Stimulated activated CD4-positive, alpha-beta T cell treated with anti-CD3 and anti-CD28 coated beads, Interleukin-15, amount 100 ng/mL, for 48 hours (primary cell): ENCODE data around the gene ZNF37A.
"Not testable (repeated sequence)": the region's sequence is repeated elsewhere in the genome, so short reads cannot be mapped to it uniquely, and the experiment has no call there.

ENCODE experiments used
- DNase-seq, 2 donors: peaks; one replicate each; pipeline ENCODE4 v3.0.0-alpha.2; 2020; ENCODE audit warnings: low read depth in 2 of 2

The ZNF37A gene

DNA sequence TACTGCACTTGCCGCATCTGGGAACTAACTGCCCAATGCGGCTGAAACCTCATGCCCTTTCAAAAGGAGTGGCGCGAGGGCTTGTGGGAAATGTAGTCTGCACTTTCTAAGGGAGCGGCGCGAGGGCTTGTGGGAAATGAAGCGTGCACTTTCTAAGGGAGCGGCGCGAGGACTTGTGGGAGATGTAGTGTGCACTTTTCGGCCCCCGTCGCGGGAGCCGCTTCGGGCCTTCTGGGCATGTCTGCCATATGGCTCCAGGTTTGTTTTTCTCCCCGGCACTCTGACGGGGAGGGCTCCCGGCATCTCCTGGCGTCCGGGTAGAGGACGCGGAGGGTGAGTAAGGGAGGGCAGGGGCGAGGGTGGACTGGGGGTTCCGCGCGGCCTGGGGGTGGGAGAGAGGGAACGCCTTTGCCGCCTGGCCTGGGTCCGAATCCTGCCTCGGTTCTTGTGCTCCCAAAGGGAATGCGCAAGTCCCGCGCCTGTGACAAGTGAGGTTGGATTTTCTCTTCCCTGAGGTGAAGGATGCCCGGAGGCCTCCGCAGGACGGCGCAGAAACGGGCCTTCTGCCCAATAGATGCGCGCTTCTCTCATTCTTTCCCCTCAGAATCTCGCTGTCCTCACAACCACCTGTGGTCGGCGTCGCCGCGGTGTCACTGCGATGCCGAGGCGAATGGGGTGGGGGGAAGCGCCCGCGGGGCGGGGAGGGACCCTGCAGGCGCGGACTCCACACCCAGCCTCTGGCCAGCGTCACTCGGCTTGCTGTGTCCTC is at the start of gene ZNF37A:
Gene ZNF37A, plus strand, starts transcription at position 180 of the 769 bp plus-strand sequence. CDS start 2,281 bp downstream, outside the sequence.
- DNase-seq: peak; percentile 85 to 86

GRCh38 chr10:38045129-38045528 is 49.0 kb upstream of the ZNF37A start:
- DNase-seq: no peak

DNA sequence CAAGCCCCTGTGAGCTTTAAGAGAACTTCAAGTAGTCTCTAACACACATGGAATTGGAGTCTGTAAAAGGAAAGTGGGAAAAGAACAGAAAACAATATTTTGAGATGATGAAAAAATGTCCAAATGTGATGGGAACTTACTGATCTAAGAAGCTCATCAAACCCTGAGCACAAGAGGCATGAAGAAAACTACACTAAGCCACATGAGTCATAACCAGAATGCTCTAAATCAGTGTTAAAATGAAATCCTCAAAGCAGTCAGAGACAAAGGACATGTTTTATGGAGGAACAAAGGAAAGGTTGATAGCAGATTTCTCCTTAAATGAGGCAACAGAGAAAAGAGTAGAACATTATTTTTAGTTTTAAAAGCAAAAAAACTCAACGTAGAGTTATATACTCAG is 46.5 kb upstream of the ZNF37A start:
- DNase-seq: no peak

DNA sequence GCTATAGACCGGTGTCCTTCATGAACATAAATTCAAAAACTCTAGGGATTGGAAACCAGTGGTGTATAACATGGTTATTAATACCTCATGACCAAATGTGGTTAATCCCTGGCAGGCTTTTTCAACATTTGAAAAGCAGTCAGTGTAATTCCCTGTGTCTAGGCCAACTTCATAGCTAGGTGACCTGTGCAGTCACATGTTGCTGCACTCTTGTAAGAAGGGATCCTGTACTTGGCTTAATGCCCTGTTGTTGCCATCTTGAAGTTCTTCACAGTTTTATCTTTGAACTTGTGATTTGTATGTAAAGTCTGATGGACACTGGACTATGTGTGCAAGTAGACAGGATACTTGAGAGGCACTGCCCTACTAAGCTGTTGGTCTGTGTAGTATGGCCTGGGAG is 43.9 kb upstream of the ZNF37A start:
- DNase-seq: no peak

- no peak for DNase-seq
Measured at GRCh38 chr10:38054361-38054797, 39.8 kb upstream of the ZNF37A start.

DNA sequence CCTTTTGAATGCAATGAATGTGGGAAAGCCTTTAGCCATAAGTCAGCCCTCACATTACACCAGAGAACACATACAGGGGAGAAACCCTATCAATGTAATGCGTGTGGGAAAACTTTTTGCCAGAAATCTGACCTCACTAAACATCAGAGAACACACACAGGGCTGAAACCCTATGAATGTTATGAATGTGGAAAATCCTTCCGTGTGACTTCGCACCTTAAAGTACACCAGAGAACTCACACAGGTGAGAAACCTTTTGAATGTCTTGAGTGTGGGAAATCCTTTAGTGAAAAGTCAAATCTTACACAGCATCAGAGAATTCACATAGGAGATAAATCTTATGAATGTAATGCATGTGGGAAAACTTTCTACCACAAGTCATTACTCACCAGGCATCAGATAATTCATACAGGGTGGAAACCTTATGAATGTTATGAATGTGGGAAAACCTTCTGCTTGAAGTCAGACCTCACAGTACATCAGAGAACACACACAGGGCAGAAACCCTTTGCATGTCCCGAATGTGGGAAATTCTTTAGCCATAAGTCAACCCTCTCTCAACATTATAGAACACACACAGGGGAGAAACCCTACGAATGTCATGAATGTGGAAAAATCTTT is 38.8 kb upstream of the ZNF37A start:
- DNase-seq: not testable (repeated sequence)

DNA sequence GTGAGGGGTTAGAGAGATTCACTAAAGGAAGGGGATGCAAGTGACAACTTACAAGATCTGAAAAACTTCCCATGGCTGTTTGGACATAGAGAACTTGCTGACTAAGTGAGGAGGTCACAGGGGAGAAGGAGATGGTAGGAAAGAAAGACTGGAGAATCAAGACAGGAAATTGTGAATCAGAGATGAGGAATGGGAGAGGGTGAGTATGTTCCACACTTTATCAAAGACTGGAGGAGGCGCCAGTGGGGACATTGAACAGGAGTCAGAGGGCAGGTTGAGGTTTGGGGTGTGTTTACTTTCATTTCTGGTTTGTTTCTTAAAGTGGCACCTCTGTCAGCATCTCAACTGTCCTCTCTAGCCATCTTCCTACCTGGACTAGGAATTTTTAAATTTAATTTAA is 24.5 kb upstream of the ZNF37A start:
- DNase-seq: not testable (repeated sequence)

- no peak for DNase-seq
Measured at GRCh38 chr10:38070501-38070900, 23.6 kb upstream of the ZNF37A start.

DNA sequence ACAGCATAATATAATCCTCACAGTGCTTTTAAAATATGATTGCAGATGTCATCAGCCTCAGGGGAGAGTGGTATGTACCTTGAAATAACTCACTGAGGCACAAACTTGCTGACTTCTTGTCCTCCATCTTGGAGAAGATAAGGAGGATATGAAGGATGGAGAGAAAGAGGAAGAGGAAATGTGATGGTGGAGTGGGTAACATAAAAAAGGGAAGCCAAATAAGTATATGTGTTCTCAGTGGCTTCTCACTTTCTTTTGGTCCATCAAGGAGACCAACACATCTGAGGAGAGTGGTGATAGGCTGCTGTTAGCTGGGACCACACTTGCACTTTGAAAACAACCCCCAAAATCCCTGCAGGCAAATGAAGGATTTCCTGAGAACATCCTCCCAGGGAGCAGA is 21.6 kb upstream of the ZNF37A start:
- DNase-seq: no peak

DNA sequence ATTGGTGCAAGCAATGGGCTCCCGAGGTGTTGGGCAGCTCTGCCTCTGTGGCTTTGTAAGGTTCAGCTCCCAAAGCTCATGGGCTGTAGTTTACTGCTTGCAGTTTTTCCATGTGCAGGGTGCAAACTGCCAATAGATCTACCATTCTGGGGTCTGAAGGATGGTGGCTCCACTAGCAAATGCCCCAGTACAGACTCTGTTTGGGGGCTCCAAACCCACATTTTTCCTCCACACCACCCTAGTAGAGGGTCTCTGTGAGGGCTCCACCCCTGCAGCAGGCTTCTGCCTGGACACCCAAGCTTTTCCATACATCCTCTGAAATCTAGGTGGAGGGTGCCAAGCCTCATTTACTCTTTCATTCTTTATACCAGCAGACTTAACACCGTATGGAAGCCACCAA is 17.4 kb upstream of the ZNF37A start:
- no peak for DNase-seq

- DNase-seq: not testable (repeated sequence)
Measured at GRCh38 chr10:38093318-38093717, 819 bp upstream of the ZNF37A start.

DNA sequence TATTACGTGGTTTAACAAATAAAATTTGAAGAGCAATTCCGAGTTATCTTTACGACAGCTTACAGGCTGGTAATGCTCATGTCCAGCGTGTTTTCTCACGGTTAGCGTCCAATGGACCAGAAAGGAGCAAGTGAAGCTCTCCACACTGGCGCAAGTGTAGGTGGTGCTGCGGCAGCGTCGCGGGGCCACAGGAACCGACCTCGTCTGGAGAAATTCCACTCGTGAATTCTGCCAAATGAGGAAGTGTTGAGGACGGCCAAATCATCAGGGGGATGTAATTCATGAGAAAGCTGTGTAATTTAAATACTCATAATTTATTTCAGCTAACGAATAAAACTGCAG is 350 bp upstream of the ZNF37A start:
- DNase-seq: no peak

DNA sequence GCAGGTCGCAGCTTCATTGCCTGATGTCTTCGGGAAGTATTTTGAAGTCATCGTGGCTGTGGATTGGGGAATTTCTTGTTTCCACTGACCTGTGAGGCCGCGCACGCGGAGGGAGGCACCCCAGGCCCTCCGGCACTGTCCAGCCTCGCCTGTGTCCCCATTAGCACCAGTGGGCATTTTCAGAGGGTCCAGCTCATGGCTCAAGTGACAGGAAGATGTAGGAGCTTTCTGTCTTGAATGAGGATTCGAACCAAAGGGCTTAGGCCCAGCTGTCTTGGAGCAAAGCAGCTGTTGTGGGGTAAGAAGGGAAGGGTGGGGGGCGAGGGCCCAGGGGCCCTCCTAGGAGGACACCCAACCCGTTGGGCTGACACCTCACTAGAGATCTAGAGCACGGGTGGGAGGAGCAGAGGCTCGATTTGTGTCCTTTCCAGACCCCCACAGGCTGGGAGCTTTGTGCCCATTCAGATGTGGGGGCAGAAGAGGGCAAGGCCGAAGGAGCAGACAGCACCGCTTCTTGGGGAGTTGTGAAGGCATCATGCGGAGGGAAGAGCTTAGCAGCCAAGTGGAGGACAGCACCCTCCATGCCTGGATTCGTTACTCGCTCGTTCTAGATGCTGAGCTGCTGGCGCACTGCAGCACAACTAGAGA is 914 bp downstream of the ZNF37A start:
- no peak for DNase-seq

DNA sequence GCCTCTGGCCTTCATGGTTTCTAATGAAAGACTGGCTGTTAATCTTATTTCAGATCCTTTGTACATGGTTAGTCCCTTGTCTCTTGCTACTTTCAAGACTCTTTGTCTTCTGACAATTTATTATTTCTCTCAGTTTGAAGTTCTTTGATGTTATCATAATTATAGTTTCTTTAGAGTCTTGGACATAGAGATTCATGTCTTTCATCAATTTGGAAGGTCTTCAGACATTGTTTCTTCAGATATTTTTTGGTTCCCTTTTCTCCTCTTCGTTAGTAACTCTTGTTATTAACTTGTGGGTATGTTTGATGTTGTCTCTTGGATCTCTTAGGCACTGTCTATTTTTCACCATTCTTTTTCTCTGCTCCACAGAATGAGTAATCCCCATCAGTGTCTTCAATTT is 8.7 kb downstream of the ZNF37A start:
- DNase-seq: no peak

- DNase-seq: no peak
Measured at GRCh38 chr10:38103756-38104155, 9.6 kb downstream of the ZNF37A start.

GRCh38 chr10:38112159-38112558 is 18.0 kb downstream of the ZNF37A start:
- no peak for DNase-seq

- DNase-seq: no peak
Measured at GRCh38 chr10:38118072-38118807, 24.1 kb downstream of the ZNF37A start.

GRCh38 chr10:38119038-38119437 is 24.9 kb downstream of the ZNF37A start:
- no peak for DNase-seq

GRCh38 chr10:38127812-38128211 is 33.7 kb downstream of the ZNF37A start:
- DNase-seq: no peak

DNA sequence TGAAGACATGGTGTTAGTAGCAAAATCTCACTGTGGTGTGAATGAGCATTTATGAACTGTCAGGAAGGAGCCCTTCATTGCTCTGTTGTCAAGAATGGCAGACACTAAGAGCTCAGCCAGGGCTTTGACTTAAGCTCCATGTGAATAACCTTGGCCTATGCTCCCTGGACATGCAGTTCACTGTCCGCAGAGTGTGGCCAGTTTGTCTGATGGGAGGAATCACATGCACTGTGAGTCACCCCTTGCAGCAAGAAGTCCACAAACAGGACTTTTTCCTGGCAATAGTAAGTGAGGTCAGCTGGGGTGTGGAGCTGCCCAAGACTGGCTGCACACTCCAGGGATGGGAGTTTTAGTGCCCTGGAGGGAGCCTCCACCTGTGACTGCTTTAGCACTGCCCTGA is 49.5 kb downstream of the ZNF37A start:
- no peak for DNase-seq

DNA sequence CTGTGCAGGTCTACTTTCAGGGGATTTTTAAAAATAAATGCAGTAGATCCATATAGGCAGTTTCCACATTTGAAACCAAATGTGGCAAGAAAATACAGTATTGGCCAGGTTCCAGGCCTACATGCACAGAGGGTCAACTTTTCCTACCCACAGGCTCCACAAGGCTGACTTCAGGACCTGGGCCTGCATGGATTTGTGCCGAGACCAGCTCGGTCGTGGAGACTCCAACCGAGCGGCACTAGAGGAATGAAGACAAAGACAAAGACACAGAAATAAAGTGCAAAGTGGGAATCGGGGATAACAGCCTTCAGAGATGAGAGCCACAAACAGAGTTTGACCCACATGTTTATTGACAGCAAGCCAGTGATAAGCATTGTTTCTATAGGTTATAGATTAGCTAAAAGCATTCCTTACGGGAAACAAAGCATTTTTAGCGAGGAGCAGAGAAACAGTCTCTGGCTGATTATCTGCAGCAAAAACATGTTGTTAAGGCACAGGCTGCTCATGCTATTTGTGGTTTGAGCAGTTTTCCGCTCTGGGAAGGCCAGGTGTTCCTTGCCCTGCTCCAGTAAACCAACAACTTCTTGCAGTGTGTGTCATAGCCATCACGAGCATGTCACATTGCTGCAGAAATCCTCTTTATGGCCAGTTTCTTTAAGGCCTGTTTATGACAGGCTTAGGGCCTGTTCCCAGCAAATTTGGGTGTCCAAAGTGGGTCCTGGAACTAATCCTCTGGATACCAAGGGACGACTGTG is 52.6 kb downstream of the ZNF37A start:
- no peak for DNase-seq

GRCh38 chr10:38147686-38148085 is 53.5 kb downstream of the ZNF37A start:
- no peak for DNase-seq
